Measurements from ENCODE around the gene USP54. TPM values are rescaled to one million over a fixed set of nuclear protein-coding genes. Genes with fewer than 3 reads are reported as not detected.

Gene USP54
- total RNA-seq, 4 donors from 2014 or later, result 159 to 315 (median 201) TPM

- Histone ChIP-seq H3K9me3 (no peaks in the 10 kb centered on the region), H3K36me3 (no peaks in the 10 kb centered on the region), H3K27me3 (no peaks in the 10 kb centered on the region), H3K4me3 (replicated peaks in 1 of 3) (no peak overlapping the region), H3K4me1 (peaks cover 14 to 18% of the 10 kb centered on the region in 2 donors), H3K27ac (peak overlapping the region; percentile 74 to 83 (median 82))
- peak; percentile 82 to 83 for DNase-seq
- intact Hi-C loops (cut with DNase I), result no loop called here
- TF ChIP-seq, protein P1, sequence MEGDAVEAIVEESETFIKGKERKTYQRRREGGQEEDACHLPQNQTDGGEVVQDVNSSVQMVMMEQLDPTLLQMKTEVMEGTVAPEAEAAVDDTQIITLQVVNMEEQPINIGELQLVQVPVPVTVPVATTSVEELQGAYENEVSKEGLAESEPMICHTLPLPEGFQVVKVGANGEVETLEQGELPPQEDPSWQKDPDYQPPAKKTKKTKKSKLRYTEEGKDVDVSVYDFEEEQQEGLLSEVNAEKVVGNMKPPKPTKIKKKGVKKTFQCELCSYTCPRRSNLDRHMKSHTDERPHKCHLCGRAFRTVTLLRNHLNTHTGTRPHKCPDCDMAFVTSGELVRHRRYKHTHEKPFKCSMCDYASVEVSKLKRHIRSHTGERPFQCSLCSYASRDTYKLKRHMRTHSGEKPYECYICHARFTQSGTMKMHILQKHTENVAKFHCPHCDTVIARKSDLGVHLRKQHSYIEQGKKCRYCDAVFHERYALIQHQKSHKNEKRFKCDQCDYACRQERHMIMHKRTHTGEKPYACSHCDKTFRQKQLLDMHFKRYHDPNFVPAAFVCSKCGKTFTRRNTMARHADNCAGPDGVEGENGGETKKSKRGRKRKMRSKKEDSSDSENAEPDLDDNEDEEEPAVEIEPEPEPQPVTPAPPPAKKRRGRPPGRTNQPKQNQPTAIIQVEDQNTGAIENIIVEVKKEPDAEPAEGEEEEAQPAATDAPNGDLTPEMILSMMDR (IDR thresholded peaks at IDR 0.05), result no peak
- peak in 1 of 2 donors; percentile 47 for TF ChIP-seq POLR2A (IDR thresholded peaks at IDR 0.05)
- WGBS, 2 donors, result 22 to 34% methylated on average over 3 of the region's 3 CpGs
Measured at GRCh38 chr10:73601486-73601921, 10.4 kb upstream of the USP54 start.

GRCh38 chr10:73597346-73597745 is 6.2 kb upstream of the USP54 start:
- TF ChIP-seq, protein P1 (IDR thresholded peaks at IDR 0.05), result no peak
- no peak for TF ChIP-seq POLR2A (IDR thresholded peaks at IDR 0.05)
- Histone ChIP-seq H3K27ac (no peak overlapping the region), H3K4me1 (peaks cover 36 to 41% of the 10 kb centered on the region in 2 donors), H3K27me3 (no peaks in the 10 kb centered on the region), H3K4me3 (replicated peaks in 1 of 3) (no peak overlapping the region), H3K36me3 (no peaks in the 10 kb centered on the region), H3K9me3 (no peaks in the 10 kb centered on the region)
- WGBS, 2 donors, result 90 to 92% methylated on average over 1 of the region's 1 CpG
- DNase-seq, result no peak
- intact Hi-C loops (cut with DNase I), result no loop called here

DNA sequence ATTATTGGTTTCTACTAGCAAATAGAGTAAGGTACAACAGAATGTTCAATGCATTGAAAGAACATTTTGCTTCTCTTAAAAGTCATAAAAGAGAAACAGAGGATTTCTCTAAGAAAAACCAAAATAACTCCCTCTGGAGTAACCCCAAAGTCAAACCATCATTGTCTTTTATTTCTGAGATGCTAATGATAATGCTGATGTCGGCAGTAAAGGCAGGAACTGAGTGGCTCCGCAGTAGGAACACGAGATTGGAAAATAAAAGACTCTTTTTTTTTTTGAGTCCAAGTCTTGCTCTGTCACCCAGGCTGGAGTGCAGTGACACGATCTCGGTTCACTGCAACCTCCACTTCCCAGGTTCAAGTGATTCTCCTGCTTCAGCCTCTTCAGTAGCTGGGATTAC is 2.7 kb upstream of the USP54 start:
- Histone ChIP-seq H3K4me3 (replicated peaks in 1 of 3) (no peak overlapping the region), H3K27ac (peak overlapping the region; percentile 70 to 92 (median 87)), H3K4me1 (peaks cover 54 to 58% of the 10 kb centered on the region in 2 donors), H3K36me3 (no peaks in the 10 kb centered on the region), H3K27me3 (no peaks in the 10 kb centered on the region), H3K9me3 (no peaks in the 10 kb centered on the region)
- intact Hi-C loops (cut with DNase I), result no loop called here
- 62 to 67% methylated on average over 5 of the region's 5 CpGs for WGBS, 2 donors
- no peak for DNase-seq
- TF ChIP-seq POLR2A (IDR thresholded peaks at IDR 0.05), result no peak
- TF ChIP-seq, protein P1 (IDR thresholded peaks at IDR 0.05), result no peak

DNA sequence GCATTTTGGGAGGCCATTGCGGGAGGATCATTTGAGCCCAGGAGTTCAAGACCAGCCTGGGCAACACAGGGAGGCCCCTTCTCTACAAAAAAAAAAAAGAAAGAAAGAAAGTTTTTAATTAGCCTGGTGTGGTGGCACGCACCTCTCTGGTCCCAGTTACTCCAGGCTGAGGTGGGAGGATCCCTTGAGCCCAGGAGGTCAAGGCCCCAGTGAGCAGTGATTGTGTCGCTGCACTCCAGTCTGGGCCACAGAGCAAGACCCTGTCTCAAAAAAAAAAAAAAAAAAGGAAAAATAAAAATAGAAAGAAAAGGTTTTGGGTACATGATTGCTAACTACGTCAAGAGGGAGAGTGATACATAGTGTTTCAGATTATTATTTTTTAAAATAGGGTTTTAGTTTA is 2.0 kb upstream of the USP54 start:
- DNase-seq, result no peak
- Histone ChIP-seq H3K36me3 (no peaks in the 10 kb centered on the region), H3K27ac (peak overlapping the region; percentile 70 to 92 (median 87)), H3K4me3 (replicated peaks in 1 of 3) (no peak overlapping the region), H3K9me3 (no peaks in the 10 kb centered on the region), H3K4me1 (peaks cover 58% of the 10 kb centered on the region in 2 donors), H3K27me3 (no peaks in the 10 kb centered on the region)
- TF ChIP-seq POLR2A (IDR thresholded peaks at IDR 0.05), result no peak
- TF ChIP-seq, protein P1 (IDR thresholded peaks at IDR 0.05), result no peak
- intact Hi-C loops (cut with DNase I), result no loop called here
- WGBS, 2 donors, result 95 to 98% methylated on average over 4 of the region's 4 CpGs

GRCh38 chr10:73591935-73592699 is 975 bp upstream of the USP54 start:
- Histone ChIP-seq H3K4me1 (peaks cover 61 to 64% of the 10 kb centered on the region in 2 donors), H3K9me3 (no peaks in the 10 kb centered on the region), H3K4me3 (replicated peaks in 1 of 3) (no peak overlapping the region), H3K27me3 (no peaks in the 10 kb centered on the region), H3K27ac (peak overlapping the region; percentile 87 to 92 (median 88)), H3K36me3 (no peaks in the 10 kb centered on the region)
- 20 to 22% methylated on average over 3 of the region's 3 CpGs for whole genome bisulfite sequencing, 2 donors
- intact Hi-C loops (cut with DNase I), result no loop called here
- peak; percentile 87 to 90 for DNase-seq
- TF ChIP-seq, protein P1 (IDR thresholded peaks at IDR 0.05), result peak in 2 of 6 experiments; percentile 12 to 48
- peak in 1 of 2 donors; percentile 83 for TF ChIP-seq POLR2A (IDR thresholded peaks at IDR 0.05)

Measured in thyroid gland (tissue), 4 donors.